HEK293 (cell line): Measurements from ENCODE around the gene RBBP8.

ENCODE experiments used
- ATF2 ChIP-seq: fragments of 450-650 bp; formaldehyde crosslinking; IDR thresholded peaks from 2 replicates; pipeline ENCODE4 v1.5.1; 2016; ENCODE audit warnings: missing biosample characterization, missing genetic modification characterization, low read depth
- ELK4 ChIP-seq: IDR thresholded peaks from 2 replicates; pipeline ENCODE4 v1.6.1; 2011; ENCODE audit warnings: mild to moderate bottlenecking, low read depth, low read length, borderline replicate concordance
- IKZF3 ChIP-seq: fragments of 450-650 bp; IDR thresholded peaks from 2 replicates; pipeline ENCODE4 v1.5.0; 2018; ENCODE audit warnings: missing biosample characterization, mild to moderate bottlenecking, missing genetic modification characterization, moderate library complexity
- PRDM6 ChIP-seq: fragments of 450-650 bp; formaldehyde crosslinking; IDR thresholded peaks from 2 replicates; pipeline ENCODE4 v1.5.1; 2017; ENCODE audit warnings: missing biosample characterization, missing genetic modification characterization
- SETDB1 ChIP-seq: IDR thresholded peaks from one replicate; pipeline ENCODE4 v1.6.1; 2017; ENCODE audit warnings: mild to moderate bottlenecking, low read length, moderate library complexity, mixed read lengths; ENCODE audit not compliant: insufficient read length
- SP3 ChIP-seq: fragments of 450-650 bp; formaldehyde crosslinking; IDR thresholded peaks from 2 replicates; pipeline ENCODE4 v1.5.1; 2016; ENCODE audit warnings: missing biosample characterization, missing genetic modification characterization
- ZBTB10 ChIP-seq: fragments of 450-650 bp; formaldehyde crosslinking; IDR thresholded peaks from 2 replicates; pipeline ENCODE4 v1.5.1; 2016; ENCODE audit warnings: missing biosample characterization, missing genetic modification characterization
- ZBTB21 ChIP-seq: fragments of 450-650 bp; formaldehyde crosslinking; IDR thresholded peaks from 2 replicates; pipeline ENCODE4 v1.5.1; 2017; ENCODE audit warnings: missing biosample characterization, missing genetic modification characterization
- ZBTB49 ChIP-seq: fragments of 450-650 bp; formaldehyde crosslinking; IDR thresholded peaks from 2 replicates; pipeline ENCODE4 v1.5.1; 2016; ENCODE audit warnings: missing biosample characterization, missing genetic modification characterization, low read depth
- ZFHX2 ChIP-seq: fragments of 450-650 bp; formaldehyde crosslinking; conservative IDR thresholded peaks from 2 replicates; pipeline ENCODE4 v1.5.1; 2016; ENCODE audit warnings: missing biosample characterization, missing genetic modification characterization
- ZNF16 ChIP-seq: fragments of 450-650 bp; formaldehyde crosslinking; IDR thresholded peaks from 2 replicates; pipeline ENCODE4 v1.5.1; 2016; ENCODE audit warnings: low read depth, missing biosample characterization, missing genetic modification characterization
- ZNF280D ChIP-seq: fragments of 450-650 bp; formaldehyde crosslinking; IDR thresholded peaks from 2 replicates; pipeline ENCODE4 v1.5.1; 2016; ENCODE audit warnings: missing biosample characterization, missing genetic modification characterization
- ZNF292 ChIP-seq: fragments of 450-650 bp; formaldehyde crosslinking; IDR thresholded peaks from 2 replicates; pipeline ENCODE4 v1.5.1; 2016; ENCODE audit warnings: low read depth, missing biosample characterization, missing genetic modification characterization, borderline replicate concordance
- ZNF335 ChIP-seq: fragments of 450-650 bp; formaldehyde crosslinking; conservative IDR thresholded peaks from 2 replicates; pipeline ENCODE4 v1.5.1; 2016; ENCODE audit warnings: missing biosample characterization, missing genetic modification characterization
- ZNF398 ChIP-seq: fragments of 450-650 bp; formaldehyde crosslinking; IDR thresholded peaks from 2 replicates; pipeline ENCODE4 v1.5.1; 2017; ENCODE audit warnings: missing biosample characterization, missing genetic modification characterization
- ZNF423 ChIP-seq: fragments of 450-650 bp; formaldehyde crosslinking; IDR thresholded peaks from 2 replicates; pipeline ENCODE4 v1.5.1; 2016; ENCODE audit warnings: missing biosample characterization, missing genetic modification characterization
- ZNF48 ChIP-seq: fragments of 450-650 bp; formaldehyde crosslinking; IDR thresholded peaks from 2 replicates; pipeline ENCODE4 v1.5.1; 2016; ENCODE audit warnings: missing biosample characterization, missing genetic modification characterization
- ZNF513 ChIP-seq: fragments of 450-650 bp; IDR thresholded peaks from 2 replicates; pipeline ENCODE4 v1.5.1; 2018; ENCODE audit warnings: missing biosample characterization, missing genetic modification characterization
- ZNF521 ChIP-seq: fragments of 450-650 bp; formaldehyde crosslinking; IDR thresholded peaks from 2 replicates; pipeline ENCODE4 v1.5.1; 2017; ENCODE audit warnings: missing biosample characterization, mild to moderate bottlenecking, missing genetic modification characterization
- ZNF529 ChIP-seq: fragments of 450-650 bp; formaldehyde crosslinking; IDR thresholded peaks from 2 replicates; pipeline ENCODE4 v1.5.1; 2017; ENCODE audit warnings: missing genetic modification characterization, missing biosample characterization; ENCODE audit not compliant: insufficient replicate concordance
- ZNF555 ChIP-seq: fragments of 450-650 bp; formaldehyde crosslinking; conservative IDR thresholded peaks from 2 replicates; pipeline ENCODE4 v1.5.1; 2017; ENCODE audit warnings: missing biosample characterization, mild to moderate bottlenecking, missing genetic modification characterization, inconsistent platforms
- ZNF664 ChIP-seq: fragments of 450-650 bp; formaldehyde crosslinking; IDR thresholded peaks from 2 replicates; pipeline ENCODE4 v1.5.1; 2016; ENCODE audit warnings: missing biosample characterization, missing genetic modification characterization

RBBP8 gene

GRCh38 chr18:22933206-22933965 is at the start of gene RBBP8 (continued):
- TF ChIP-seq ZBTB49 = no peak
- TF ChIP-seq IKZF3 = peak; percentile 52; the same call in 1 of the 2 replicates
- TF ChIP-seq ZFHX2 (tag by site-specific recombination) = peak; percentile 57
- TF ChIP-seq ZNF521 = no peak
- TF ChIP-seq ZNF423 (tag by site-specific recombination) = no peak
- TF ChIP-seq ZNF48 (tag by site-specific recombination) = no peak
- no peak for TF ChIP-seq PRDM6 (tag by site-specific recombination)
- TF ChIP-seq ZNF664 (tag by site-specific recombination) = 0 out of 2 replicates have a peak, but pooled peaks have one; percentile 15
- no peak for TF ChIP-seq ELK4
- TF ChIP-seq ZNF529 (tag by site-specific recombination) = no peak
- TF ChIP-seq SP3 (tag by site-specific recombination) = peak; percentile 19
- no peak for TF ChIP-seq ZNF280D (tag by site-specific recombination)
- no peak for TF ChIP-seq ZNF16 (tag by site-specific recombination)
- TF ChIP-seq ZNF555 (tag by site-specific recombination) = no peak
- peak; percentile 71 for TF ChIP-seq ZNF335 (tag by site-specific recombination)
- TF ChIP-seq ZBTB10 (tag by site-specific recombination) = no peak
- TF ChIP-seq ZBTB21 (tag by site-specific recombination) = peak; percentile 64
- TF ChIP-seq ZNF513 (tag by site-specific recombination) = no peak
- TF ChIP-seq SETDB1 = no peak
- no peak for TF ChIP-seq ZNF292 (tag by site-specific recombination)
- TF ChIP-seq ZNF398 = no peak; the same call in 1 of the 2 replicates
- TF ChIP-seq ATF2 (tag by site-specific recombination) = no peak
